ENCODE data around the gene LSS. TPM values are rescaled to one million over a fixed set of nuclear protein-coding genes. Genes with fewer than 3 reads are reported as not detected.
A peak's percentile ranks its signal among the peaks of the same experiment; 100 is the strongest.

The LSS gene
- total RNA-seq (2014; rRNA removed; shearing (Covaris generic)), result 27.3 and 33.3 TPM in 2 replicates

DNA sequence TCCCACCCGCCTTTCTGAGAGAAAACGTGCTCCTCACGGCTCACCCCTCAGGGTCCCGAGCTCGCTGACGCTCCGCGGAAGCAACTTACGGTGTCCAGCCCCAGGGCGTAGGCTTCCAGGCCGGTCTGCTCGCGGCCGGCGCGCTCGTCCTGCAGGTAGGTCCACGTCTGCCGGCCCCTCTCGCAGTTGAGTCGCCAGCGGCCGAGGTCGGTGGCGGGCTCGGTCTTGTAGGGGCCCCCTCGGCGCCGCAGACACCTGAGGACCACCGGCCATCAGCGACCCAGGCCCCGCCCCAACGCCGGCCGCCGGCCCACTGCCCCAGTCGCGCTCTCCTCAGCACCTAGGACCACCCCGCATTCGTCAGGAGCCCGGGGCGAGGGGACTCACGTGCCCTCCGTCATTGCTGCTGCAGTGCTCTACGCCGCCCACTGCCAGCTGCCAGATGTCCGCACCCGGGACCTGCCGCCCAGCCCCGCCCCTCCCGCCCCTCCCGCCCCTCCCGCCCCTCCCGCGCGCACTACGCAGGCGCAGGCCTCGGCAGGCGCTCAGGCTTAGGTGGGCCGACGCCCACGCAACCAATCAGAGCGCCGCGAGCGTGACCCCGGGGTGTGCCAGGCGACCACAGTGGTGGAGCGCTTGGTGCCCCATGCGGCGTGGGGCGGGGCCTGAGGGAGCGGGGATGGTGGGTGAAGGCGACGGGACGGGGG lies at the start of gene LSS:
Gene LSS, minus strand, starts transcription at position 430 of the 707 bp plus-strand sequence. Its CDS starts 29 bp downstream, at position 401.
- peak; percentile 74 to 99 for DNase-seq (ENCODE audit: low read depth in 1 of 2, low spot score in 2 of 2)
- Histone ChIP-seq H3K4me1 (replicated peaks) (peaks cover 27% of the 10 kb centered on the region), H3K4me3 (peak within 1 kb of the TSS; percentile 98), H3K27ac (peak within 1 kb of the TSS; percentile 47), H3K36me3 (peaks cover 12% of the 10 kb centered on the region), H3K27me3 (replicated peaks) (no peaks in the 10 kb centered on the region), H3K9me3 (replicated peaks) (0 out of 2 replicates have a peak, but pooled peaks cover 2% of the 10 kb centered on the region)

DNA sequence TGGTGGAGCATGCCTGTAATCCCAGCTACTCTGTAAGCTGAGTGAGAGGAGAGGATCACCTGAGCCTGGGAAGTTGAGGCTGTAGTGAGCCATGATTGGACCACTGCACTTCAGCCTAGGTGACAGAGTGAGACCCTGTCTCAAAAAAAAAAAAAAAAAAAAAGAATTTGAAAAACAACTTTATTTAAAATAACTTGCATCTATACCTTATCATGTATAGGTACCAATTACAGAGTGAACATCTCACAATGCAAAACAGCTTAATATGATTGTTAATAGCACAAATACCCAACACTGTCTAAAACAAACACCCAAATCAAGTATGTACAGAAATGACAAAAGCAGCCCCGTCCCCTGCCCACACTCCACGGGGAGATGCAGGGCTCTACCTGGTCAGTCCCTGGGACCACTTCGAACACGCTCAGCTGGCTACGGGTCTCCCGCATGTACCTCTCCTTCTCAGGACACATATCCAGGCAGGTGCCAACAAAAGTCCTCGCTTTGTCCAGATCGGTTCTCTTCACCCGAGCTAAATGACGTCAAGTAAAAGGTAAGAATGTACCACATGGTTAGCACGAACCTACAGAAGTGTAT lies 46.3 kb upstream of the LSS start:
- no peak overlapping the region for H3K27ac ChIP-seq
- no peaks in the 10 kb centered on the region for H3K9me3 ChIP-seq (replicated peaks)
- no peaks in the 10 kb centered on the region for H3K4me1 ChIP-seq (replicated peaks)
- DNase-seq (ENCODE audit: low read depth in 1 of 2, low spot score in 2 of 2), result no peak
- peaks cover 98% of the 10 kb centered on the region for H3K36me3 ChIP-seq
- H3K4me3 ChIP-seq, result no peak overlapping the region
- no peaks in the 10 kb centered on the region for H3K27me3 ChIP-seq (replicated peaks)

- no peaks in the 10 kb centered on the region for H3K27me3 ChIP-seq (replicated peaks)
- H3K4me1 ChIP-seq (replicated peaks), result no peaks in the 10 kb centered on the region
- no peaks in the 10 kb centered on the region for H3K9me3 ChIP-seq (replicated peaks)
- peaks cover 97% of the 10 kb centered on the region for H3K36me3 ChIP-seq
- H3K27ac ChIP-seq, result no peak overlapping the region
- no peak for DNase-seq (ENCODE audit: low read depth in 1 of 2, low spot score in 2 of 2)
- H3K4me3 ChIP-seq, result no peak overlapping the region
Measured at GRCh38 chr21:46273341-46273740, 44.8 kb upstream of the LSS start.

DNA sequence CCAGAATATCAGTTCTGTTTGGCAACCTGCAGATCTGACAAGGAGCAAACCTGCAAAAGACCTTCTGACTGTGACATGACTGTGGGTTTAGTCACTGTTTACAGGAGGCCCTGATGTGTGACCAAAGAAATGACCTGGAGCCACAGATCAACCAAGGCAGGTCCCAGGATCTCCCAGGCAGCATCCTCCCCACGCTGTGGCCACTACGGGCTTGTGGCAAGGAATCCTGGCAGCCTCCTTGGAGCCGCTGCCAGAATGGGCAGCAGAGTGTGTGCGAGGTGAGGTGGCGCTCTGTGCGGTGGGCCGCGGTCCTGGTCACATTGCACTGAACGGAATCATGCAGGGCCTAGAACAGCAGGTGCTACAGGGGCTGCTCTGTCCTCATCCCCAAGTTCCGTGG lies 40.9 kb upstream of the LSS start:
- DNase-seq (ENCODE audit: low read depth in 1 of 2, low spot score in 2 of 2), result no peak
- no peaks in the 10 kb centered on the region for H3K27me3 ChIP-seq (replicated peaks)
- H3K9me3 ChIP-seq (replicated peaks), result no peaks in the 10 kb centered on the region
- H3K36me3 ChIP-seq, result peaks cover 99% of the 10 kb centered on the region
- H3K27ac ChIP-seq, result no peak overlapping the region
- H3K4me1 ChIP-seq (replicated peaks), result no peaks in the 10 kb centered on the region
- no peak overlapping the region for H3K4me3 ChIP-seq

- Histone ChIP-seq H3K36me3 (peaks cover 97% of the 10 kb centered on the region), H3K4me3 (no peak overlapping the region), H3K27ac (no peak overlapping the region), H3K4me1 (replicated peaks) (no peaks in the 10 kb centered on the region), H3K27me3 (replicated peaks) (no peaks in the 10 kb centered on the region), H3K9me3 (replicated peaks) (no peaks in the 10 kb centered on the region)
- DNase-seq (ENCODE audit: low read depth in 1 of 2, low spot score in 2 of 2), result no peak
Measured at GRCh38 chr21:46268371-46268770, 39.8 kb upstream of the LSS start.

GRCh38 chr21:46266946-46267345 lies 38.4 kb upstream of the LSS start:
- Histone ChIP-seq H3K4me3 (no peak overlapping the region), H3K4me1 (replicated peaks) (no peaks in the 10 kb centered on the region), H3K27me3 (replicated peaks) (no peaks in the 10 kb centered on the region), H3K27ac (no peak overlapping the region), H3K36me3 (peaks cover 92% of the 10 kb centered on the region), H3K9me3 (replicated peaks) (no peaks in the 10 kb centered on the region)
- no peak for DNase-seq (ENCODE audit: low read depth in 1 of 2, low spot score in 2 of 2)

DNA sequence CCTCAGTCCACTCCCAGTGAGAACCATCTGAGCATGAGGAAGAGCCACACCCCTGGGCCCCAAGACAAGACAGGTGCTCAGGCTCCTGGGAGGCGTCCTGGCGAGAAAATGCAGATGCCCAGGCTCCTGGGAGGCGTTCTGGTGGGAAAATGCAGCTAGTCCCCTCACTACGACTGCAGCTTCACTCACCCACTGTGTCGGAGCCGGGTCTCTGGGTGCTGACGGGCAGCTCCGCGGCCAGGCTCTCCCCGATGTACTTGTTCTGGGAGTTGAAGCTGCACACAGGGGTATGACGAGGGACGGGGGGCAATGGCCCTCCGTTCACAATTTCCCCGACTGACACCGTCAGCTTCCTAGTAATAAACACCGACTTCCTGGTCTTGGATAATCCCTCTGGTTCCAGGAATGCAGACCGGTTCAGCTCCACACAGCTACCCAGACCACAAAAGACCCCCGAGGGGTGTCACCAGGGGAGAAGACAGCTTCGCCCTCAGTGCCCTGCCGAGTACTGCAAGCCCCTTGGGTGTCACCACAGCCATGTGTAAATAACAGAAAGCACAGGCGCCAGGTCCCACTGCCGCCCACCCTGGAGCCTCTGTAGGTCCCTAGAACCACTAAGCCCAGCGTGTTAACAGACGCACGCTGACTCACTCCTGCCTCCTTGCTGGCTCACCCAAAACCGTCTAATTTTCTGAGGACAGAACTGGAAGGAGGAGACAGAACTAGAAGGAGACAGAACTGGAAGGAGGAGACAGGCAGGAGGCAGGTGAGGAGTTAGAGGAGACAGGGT lies 37.4 kb upstream of the LSS start:
- no peak overlapping the region for H3K27ac ChIP-seq
- H3K4me1 ChIP-seq (replicated peaks), result no peaks in the 10 kb centered on the region
- H3K9me3 ChIP-seq (replicated peaks), result no peaks in the 10 kb centered on the region
- no peaks in the 10 kb centered on the region for H3K27me3 ChIP-seq (replicated peaks)
- H3K36me3 ChIP-seq, result peaks cover 90% of the 10 kb centered on the region
- no peak for DNase-seq (ENCODE audit: low read depth in 1 of 2, low spot score in 2 of 2)
- no peak overlapping the region for H3K4me3 ChIP-seq

DNA sequence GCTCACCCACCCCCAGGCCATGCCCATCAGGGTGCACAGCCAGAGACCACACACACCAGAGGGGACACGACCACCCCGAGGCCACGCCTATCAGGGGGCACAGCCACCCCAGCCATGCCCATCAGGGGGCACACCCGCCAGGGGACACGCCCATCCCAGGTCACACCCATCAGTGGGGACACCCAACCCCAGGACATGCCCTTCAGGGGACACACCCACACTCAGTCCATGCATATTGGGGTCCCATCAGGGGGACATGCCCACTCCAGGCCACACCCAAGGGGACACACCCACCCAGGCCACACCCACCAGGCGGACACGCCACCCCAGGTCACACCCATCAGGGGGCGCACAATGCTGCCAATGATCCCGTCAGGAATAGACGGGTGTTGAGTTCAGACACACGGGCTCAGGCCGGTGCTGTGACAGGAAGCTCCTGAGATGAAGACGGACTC lies 36.1 kb upstream of the LSS start:
- Histone ChIP-seq H3K9me3 (replicated peaks) (no peaks in the 10 kb centered on the region), H3K27ac (no peak overlapping the region), H3K4me3 (no peak overlapping the region), H3K27me3 (replicated peaks) (no peaks in the 10 kb centered on the region), H3K36me3 (peaks cover 90% of the 10 kb centered on the region), H3K4me1 (replicated peaks) (no peaks in the 10 kb centered on the region)
- no peak for DNase-seq (ENCODE audit: low read depth in 1 of 2, low spot score in 2 of 2)

- no peak for DNase-seq (ENCODE audit: low read depth in 1 of 2, low spot score in 2 of 2)
- Histone ChIP-seq H3K4me1 (replicated peaks) (no peaks in the 10 kb centered on the region), H3K4me3 (no peak overlapping the region), H3K36me3 (peaks cover 89% of the 10 kb centered on the region), H3K27me3 (replicated peaks) (no peaks in the 10 kb centered on the region), H3K9me3 (replicated peaks) (no peaks in the 10 kb centered on the region), H3K27ac (no peak overlapping the region)
Measured at GRCh38 chr21:46264046-46264689, 35.6 kb upstream of the LSS start.

- H3K27me3 ChIP-seq (replicated peaks), result no peaks in the 10 kb centered on the region
- no peaks in the 10 kb centered on the region for H3K9me3 ChIP-seq (replicated peaks)
- H3K27ac ChIP-seq, result no peak overlapping the region
- peaks cover 94% of the 10 kb centered on the region for H3K36me3 ChIP-seq
- no peak overlapping the region for H3K4me3 ChIP-seq
- no peak for DNase-seq (ENCODE audit: low read depth in 1 of 2, low spot score in 2 of 2)
- no peaks in the 10 kb centered on the region for H3K4me1 ChIP-seq (replicated peaks)
Measured at GRCh38 chr21:46256501-46256994, 28.0 kb upstream of the LSS start.

- H3K27ac ChIP-seq, result no peak overlapping the region
- H3K4me3 ChIP-seq, result no peak overlapping the region
- DNase-seq (ENCODE audit: low read depth in 1 of 2, low spot score in 2 of 2), result no peak
- no peaks in the 10 kb centered on the region for H3K9me3 ChIP-seq (replicated peaks)
- H3K36me3 ChIP-seq, result peaks cover 95% of the 10 kb centered on the region
- no peaks in the 10 kb centered on the region for H3K27me3 ChIP-seq (replicated peaks)
- no peaks in the 10 kb centered on the region for H3K4me1 ChIP-seq (replicated peaks)
Measured at GRCh38 chr21:46255758-46256337, 27.3 kb upstream of the LSS start.

GRCh38 chr21:46255166-46255565 lies 26.6 kb upstream of the LSS start:
- Histone ChIP-seq H3K9me3 (replicated peaks) (no peaks in the 10 kb centered on the region), H3K27me3 (replicated peaks) (no peaks in the 10 kb centered on the region), H3K27ac (no peak overlapping the region), H3K4me3 (no peak overlapping the region), H3K4me1 (replicated peaks) (no peaks in the 10 kb centered on the region), H3K36me3 (peaks cover 95% of the 10 kb centered on the region)
- no peak for DNase-seq (ENCODE audit: low read depth in 1 of 2, low spot score in 2 of 2)

DNA sequence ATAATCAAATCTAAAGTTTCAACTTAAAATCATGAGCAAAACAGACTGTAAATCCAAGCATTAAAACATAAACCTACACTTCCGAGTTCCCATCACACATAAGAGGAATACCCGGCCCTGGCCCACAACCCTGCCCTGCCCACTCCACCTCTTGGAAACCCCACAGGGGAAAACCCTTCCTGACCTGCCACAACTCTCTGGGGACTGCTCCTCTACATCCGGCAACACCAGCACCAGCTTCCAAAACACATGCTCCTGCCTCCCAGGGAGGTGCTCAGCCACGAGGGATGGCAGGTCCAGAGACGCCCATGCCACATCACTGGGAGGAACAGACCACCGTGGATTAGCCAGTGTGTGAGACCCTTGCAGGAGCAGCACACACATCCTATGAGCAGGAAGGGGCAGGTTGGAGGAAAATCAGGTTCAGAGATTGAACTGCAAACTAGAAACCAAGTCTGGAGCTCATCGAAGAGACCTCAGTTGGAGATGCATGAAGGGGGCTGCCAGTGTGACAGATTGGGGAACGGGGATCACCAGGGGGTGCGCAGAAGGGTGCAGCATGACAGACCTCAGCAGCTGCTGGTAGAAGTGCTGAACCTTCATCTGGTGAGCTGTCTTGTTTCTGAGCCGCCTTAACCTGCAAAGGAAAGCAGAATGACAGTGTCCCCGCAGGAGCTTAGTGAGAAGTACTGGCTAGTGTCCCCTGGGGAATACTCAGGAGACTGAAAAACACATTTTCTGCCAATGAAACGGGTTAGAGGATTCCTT lies 25.8 kb upstream of the LSS start:
- DNase-seq (ENCODE audit: low read depth in 1 of 2, low spot score in 2 of 2), result no peak
- Histone ChIP-seq H3K4me3 (no peak overlapping the region), H3K36me3 (peaks cover 96% of the 10 kb centered on the region), H3K4me1 (replicated peaks) (no peaks in the 10 kb centered on the region), H3K27ac (no peak overlapping the region), H3K9me3 (replicated peaks) (no peaks in the 10 kb centered on the region), H3K27me3 (replicated peaks) (no peaks in the 10 kb centered on the region)
